ENCODE data around the gene OSGIN1. TPM values are rescaled to one million over a fixed set of nuclear protein-coding genes. Genes with fewer than 3 reads are reported as not detected.

The OSGIN1 gene
- total and polyA plus RNA-seq, 12 donors: 3.2 to 14.5 (median 5.5) TPM

GRCh38 chr16:83907631-83908250 is 45.3 kb upstream of the OSGIN1 start:
- 89% methylated on average over 15 of the region's 15 CpGs for WGBS, 2 donors
- intact Hi-C loops (cut with DNase I): no loop called here
- Histone ChIP-seq H3K4me3 (no peak overlapping the region), H3K27me3 (no peaks in the 10 kb centered on the region), H3K4me1 (peaks cover under 1 to 66% (median 36%) of the 10 kb centered on the region in 9 donors), H3K36me3 (peaks cover 0 to 68% (median 46%) of the 10 kb centered on the region in 9 donors), H3K9me3 (no peaks in the 10 kb centered on the region), H3K27ac (peak overlapping the region in 1 of 10 donors; percentile 89)
- ATAC-seq (no peak), DNase-seq (no peak)
- no peak for TF ChIP-seq CTCF (IDR thresholded peaks at IDR 0.05)

GRCh38 chr16:83908798-83909197 is 44.2 kb upstream of the OSGIN1 start:
- WGBS, 2 donors: 73 to 76% methylated on average over 2 of the region's 2 CpGs
- no peaks in the 10 kb centered on the region for H3K27me3 ChIP-seq
- H3K9me3 ChIP-seq: no peaks in the 10 kb centered on the region
- ATAC-seq (no peak), DNase-seq (no peak)
- H3K27ac ChIP-seq: no peak overlapping the region
- peaks cover 0 to 73% (median 46%) of the 10 kb centered on the region in 9 donors for H3K36me3 ChIP-seq
- TF ChIP-seq CTCF (IDR thresholded peaks at IDR 0.05): no peak
- intact Hi-C loops (cut with DNase I): no loop called here
- peaks cover 2 to 66% (median 26%) of the 10 kb centered on the region in 9 donors for H3K4me1 ChIP-seq
- H3K4me3 ChIP-seq: no peak overlapping the region

- intact Hi-C loops (cut with DNase I): loop anchor here in 1 of 10 donors (5.0 kb wide), 1 partner anchor 41 kb away; the partner anchor contains the start of gene OSGIN1
- Histone ChIP-seq H3K36me3 (peaks cover 0 to 98% (median 62%) of the 10 kb centered on the region in 9 donors), H3K27ac (peak overlapping the region in 2 of 10 donors; percentile 83 to 92), H3K9me3 (no peaks in the 10 kb centered on the region), H3K4me1 (peaks cover 2 to 50% (median 15%) of the 10 kb centered on the region in 9 donors), H3K4me3 (no peak overlapping the region), H3K27me3 (no peaks in the 10 kb centered on the region)
- TF ChIP-seq CTCF (IDR thresholded peaks at IDR 0.05): no peak
- no peak for ATAC-seq
- no peak for DNase-seq
- WGBS, 2 donors: 91 to 93% methylated on average over 10 of the region's 10 CpGs
Observed at GRCh38 chr16:83911290-83911689, 41.8 kb upstream of the OSGIN1 start.

GRCh38 chr16:83912519-83913244 is 40.4 kb upstream of the OSGIN1 start:
- H3K4me1 ChIP-seq: peaks cover 2 to 36% (median 15%) of the 10 kb centered on the region in 9 donors
- TF ChIP-seq CTCF (IDR thresholded peaks at IDR 0.05): no peak
- ATAC-seq (peak; percentile 27 to 80 (median 74)), DNase-seq (peak; percentile 42 to 45)
- WGBS, 2 donors: 48 to 56% methylated on average over 12 of the region's 12 CpGs
- H3K4me3 ChIP-seq: no peak overlapping the region
- intact Hi-C loops (cut with DNase I): loop anchor here in 1 of 10 donors (5.0 kb wide), 1 partner anchor 40 kb away; the partner anchor contains the start of gene OSGIN1
- H3K27ac ChIP-seq: peak overlapping the region; percentile 24 to 92 (median 74)
- no peaks in the 10 kb centered on the region for H3K9me3 ChIP-seq
- no peaks in the 10 kb centered on the region for H3K27me3 ChIP-seq
- peaks cover 0 to 94% (median 57%) of the 10 kb centered on the region in 9 donors for H3K36me3 ChIP-seq

Measured in heart right ventricle (tissue), 16 donors.